Activated gamma-delta T cell (primary cell): ENCODE data around the gene C5orf58.
A peak's percentile ranks its signal among the peaks of the same experiment; 100 is the strongest.

Experiments
- DNase-seq: peaks from one replicate; lab custom pipeline; 2025; lab: John Stamatoyannopoulos, UW
- total RNA-seq, 2 donors: gene quantifications; one replicate each; lab custom pipeline; 2026; lab: John Stamatoyannopoulos, UW

Gene C5orf58
- 0.04 to 0.05 reads per million in 2 donors for total RNA-seq

- peak; percentile 8 for DNase-seq
Measured at GRCh38 chr5:170232786-170233185, at the start of gene C5orf58. Gene C5orf58 (plus strand): TSS chr5:170232985. CDS start chr5:170234977, 1,992 bp downstream.

- no peak for DNase-seq
Measured at GRCh38 chr5:170183816-170184687, 48.7 kb upstream of the C5orf58 start.

- no peak for DNase-seq
Measured at GRCh38 chr5:170184737-170185136, 48.0 kb upstream of the C5orf58 start.

- DNase-seq = no peak
Measured at GRCh38 chr5:170186156-170186555, 46.6 kb upstream of the C5orf58 start.

GRCh38 chr5:170186856-170187255, 45.9 kb upstream of the C5orf58 start:
- no peak for DNase-seq

- no peak for DNase-seq
Measured at GRCh38 chr5:170190436-170191134, 42.2 kb upstream of the C5orf58 start.

- no peak for DNase-seq
Measured at GRCh38 chr5:170192829-170193228, 40.0 kb upstream of the C5orf58 start.

- DNase-seq = no peak
Measured at GRCh38 chr5:170195961-170196360, 36.8 kb upstream of the C5orf58 start.

- DNase-seq = no peak
Measured at GRCh38 chr5:170200876-170201275, 31.9 kb upstream of the C5orf58 start.

- DNase-seq = no peak
Measured at GRCh38 chr5:170201311-170201710, 31.5 kb upstream of the C5orf58 start.

- no peak for DNase-seq
Measured at GRCh38 chr5:170202117-170202516, 30.7 kb upstream of the C5orf58 start.

GRCh38 chr5:170204202-170204601, 28.6 kb upstream of the C5orf58 start:
- no peak for DNase-seq

- no peak for DNase-seq
Measured at GRCh38 chr5:170206216-170206615, 26.6 kb upstream of the C5orf58 start.

GRCh38 chr5:170206958-170207357, 25.8 kb upstream of the C5orf58 start:
- no peak for DNase-seq

GRCh38 chr5:170211575-170212334, 21.0 kb upstream of the C5orf58 start:
- DNase-seq = no peak

- no peak for DNase-seq
Measured at GRCh38 chr5:170216257-170216864, 16.4 kb upstream of the C5orf58 start.

GRCh38 chr5:170217831-170218230, 15.0 kb upstream of the C5orf58 start:
- DNase-seq = no peak

GRCh38 chr5:170218726-170219125, 14.1 kb upstream of the C5orf58 start:
- DNase-seq = no peak

- DNase-seq = no peak
Measured at GRCh38 chr5:170219615-170220014, 13.2 kb upstream of the C5orf58 start.

GRCh38 chr5:170220191-170220590, 12.6 kb upstream of the C5orf58 start:
- no peak for DNase-seq

GRCh38 chr5:170221327-170221741, 11.5 kb upstream of the C5orf58 start:
- no peak for DNase-seq

- DNase-seq = no peak
Measured at GRCh38 chr5:170223360-170223759, 9.4 kb upstream of the C5orf58 start.
